ENCODE data around the gene C1QTNF1.

C1QTNF1 gene

GRCh38 chr17:79041041-79041570 is 17.1 kb downstream of the C1QTNF1 start:
- DNase-seq (ENCODE audit: low spot score), result no peak

GRCh38 chr17:79041723-79042420 is 17.9 kb downstream of the C1QTNF1 start:
- DNase-seq (ENCODE audit: low spot score), result no peak

- no peak for DNase-seq (ENCODE audit: low spot score)
Measured at GRCh38 chr17:79042421-79043190, 18.6 kb downstream of the C1QTNF1 start.

GRCh38 chr17:79043191-79043930 is 19.4 kb downstream of the C1QTNF1 start:
- DNase-seq (ENCODE audit: low spot score), result no peak

GRCh38 chr17:79043931-79044320 is 20.0 kb downstream of the C1QTNF1 start:
- no peak for DNase-seq (ENCODE audit: low spot score)

- no peak for DNase-seq (ENCODE audit: low spot score)
Measured at GRCh38 chr17:79044462-79044861, 20.5 kb downstream of the C1QTNF1 start.

GRCh38 chr17:79045001-79045729 is 21.2 kb downstream of the C1QTNF1 start:
- DNase-seq (ENCODE audit: low spot score), result no peak

- DNase-seq (ENCODE audit: low spot score), result peak; percentile 87
Measured at GRCh38 chr17:79045842-79046196, 21.9 kb downstream of the C1QTNF1 start.

- DNase-seq (ENCODE audit: low spot score), result no peak
Measured at GRCh38 chr17:79046197-79046915, 22.4 kb downstream of the C1QTNF1 start.

GRCh38 chr17:79046916-79047280 is 22.9 kb downstream of the C1QTNF1 start:
- DNase-seq (ENCODE audit: low spot score), result no peak

GRCh38 chr17:79047291-79047920 is 23.4 kb downstream of the C1QTNF1 start:
- DNase-seq (ENCODE audit: low spot score), result no peak

GRCh38 chr17:79047923-79048825 is 24.2 kb downstream of the C1QTNF1 start:
- DNase-seq (ENCODE audit: low spot score), result no peak

- no peak for DNase-seq (ENCODE audit: low spot score)
Measured at GRCh38 chr17:79048826-79049755, 25.1 kb downstream of the C1QTNF1 start.

- no peak for DNase-seq (ENCODE audit: low spot score)
Measured at GRCh38 chr17:79049821-79050220, 25.9 kb downstream of the C1QTNF1 start.

GRCh38 chr17:79050551-79050950 is 26.6 kb downstream of the C1QTNF1 start:
- DNase-seq (ENCODE audit: low spot score), result no peak

- no peak for DNase-seq (ENCODE audit: low spot score)
Measured at GRCh38 chr17:79051306-79051705, 27.3 kb downstream of the C1QTNF1 start.

- DNase-seq (ENCODE audit: low spot score), result no peak
Measured at GRCh38 chr17:79052131-79052530, 28.2 kb downstream of the C1QTNF1 start.

- DNase-seq (ENCODE audit: low spot score), result no peak
Measured at GRCh38 chr17:79053251-79053925, 29.4 kb downstream of the C1QTNF1 start.

All from AG08396 (cell line).